GM23248 (cell line): ENCODE data around the gene AFP. TPM values are rescaled to one million over a fixed set of nuclear protein-coding genes. Genes with fewer than 3 reads are reported as not detected.

ENCODE experiments used
- DNase-seq: peaks from one replicate; pipeline ENCODE4 v3.0.0-alpha.2; 2015
- H2AFZ ChIP-seq: fragments of 200-600 bp; sonication (generic); 2 replicates; pipeline ENCODE4 v1.6.1; 2016; ENCODE audit warnings: antibody characterized with exemption
- H3F3A ChIP-seq: fragments of 200-600 bp; sonication (generic); 2 replicates; pipeline ENCODE4 v1.6.1; 2016; ENCODE audit warnings: mild to moderate bottlenecking, antibody characterized with exemption, mixed run types; ENCODE audit not compliant: insufficient read depth
- H3K27ac ChIP-seq: fragments of 200-600 bp; sonication (generic); 2 replicates; pipeline ENCODE4 v1.5.1; 2016; ENCODE audit warnings: mild to moderate bottlenecking
- H3K27me3 ChIP-seq: fragments of 200-600 bp; sonication (generic); replicated peaks from 2 replicates; pipeline ENCODE4 v1.6.1; 2016; ENCODE audit warnings: mild to moderate bottlenecking; ENCODE audit not compliant: insufficient read depth
- H3K36me3 ChIP-seq: fragments of 200-600 bp; sonication (generic); 2 replicates; pipeline ENCODE4 v1.6.1; 2016; ENCODE audit warnings: low read depth, mild to moderate bottlenecking
- H3K4me1 ChIP-seq: fragments of 200-600 bp; sonication (generic); 2 replicates; pipeline ENCODE4 v1.6.1; 2016; ENCODE audit warnings: mild to moderate bottlenecking; ENCODE audit not compliant: insufficient read depth
- H3K4me2 ChIP-seq: fragments of 200-600 bp; sonication (generic); one replicate; pipeline ENCODE4 v1.6.1; 2016; ENCODE audit warnings: mild to moderate bottlenecking; ENCODE audit not compliant: unreplicated experiment
- H3K4me3 ChIP-seq: fragments of 200-600 bp; sonication (generic); 2 replicates; pipeline ENCODE4 v1.5.1; 2016; ENCODE audit warnings: mild to moderate bottlenecking
- H3K79me2 ChIP-seq: fragments of 200-600 bp; sonication (generic); 2 replicates; pipeline ENCODE4 v1.6.1; 2016; ENCODE audit warnings: mild to moderate bottlenecking; ENCODE audit not compliant: insufficient read depth
- H3K9ac ChIP-seq: fragments of 200-600 bp; sonication (generic); 2 replicates; pipeline ENCODE4 v1.6.1; 2016; ENCODE audit warnings: mild to moderate bottlenecking
- H3K9me2 ChIP-seq: fragments of 200-600 bp; sonication (generic); 2 replicates; pipeline ENCODE4 v1.6.1; 2016; ENCODE audit warnings: mixed run types, mild to moderate bottlenecking, moderate library complexity; ENCODE audit not compliant: insufficient read depth
- H3K9me3 ChIP-seq: fragments of 200-600 bp; sonication (generic); one replicate; pipeline ENCODE4 v1.6.1; 2017; ENCODE audit warnings: low read depth
- H4K20me1 ChIP-seq: fragments of 200-600 bp; sonication (generic); 2 replicates; pipeline ENCODE4 v1.6.0; 2016; ENCODE audit not compliant: insufficient read depth
- EZH2 ChIP-seq: fragments of 200-600 bp; sonication (generic); IDR thresholded peaks from 2 replicates; pipeline ENCODE4 v1.6.1; 2018; ENCODE audit warnings: antibody characterized with exemption, mild to moderate bottlenecking; ENCODE audit not compliant: insufficient read depth, poor library complexity, severe bottlenecking
- EZH2phosphoT487 ChIP-seq: fragments of 200-600 bp; sonication (generic); IDR thresholded peaks from 2 replicates; pipeline ENCODE4 v1.6.1; 2018; ENCODE audit warnings: antibody characterized with exemption, moderate library complexity, mild to moderate bottlenecking, low read depth; ENCODE audit not compliant: insufficient read depth
- WGBS, 2 experiments: methylation state at CpG; one replicate each; pipeline ENCODE4 v1.1.6; 2015 to 2017; ENCODE audit warnings: low lambda C conversion rate in 2 of 2, low coverage in 1 of 2; ENCODE audit errors: missing lambda C conversion rate in 2 of 2; 5-methylcytosine and 5-hydroxymethylcytosine counted together
- in situ Hi-C: fragments of 300-500 bp; cut with MboI; formaldehyde crosslinking; loops from 2 replicates; pipeline ENCODE4 v1.15.0; 2020
- polyA plus RNA-seq: library from polyadenylated mRNA; unstranded; fragments of >200 nt; fragmentation: Nextera tagmentation; extraction: Ambion mirVana; gene quantifications from 2 replicates; pipeline ENCODE4 v1.2.1, GENCODE V29; 2016
- total RNA-seq: library from RNA; depleted of rRNA; stranded (reverse); fragments of >200 nt; shearing (Covaris generic); gene quantifications from 2 replicates; pipeline ENCODE4 v1.2.3, GENCODE V29; 2014

The AFP gene
- total and polyA plus RNA-seq, 2 experiments from 2014 or later, result 0.98 TPM; not detected in 1

GRCh38 chr4:73404042-73404441 lies 32.0 kb upstream of the AFP start, which contains the start of gene ALB:
Gene ALB, plus strand, starts transcription at chr4:73404287. Its CDS starts 41 bp downstream, at chr4:73404328.
- TF ChIP-seq EZH2phosphoT487 (no peak), EZH2 (no peak)
- H3K36me3 ChIP-seq, result no peaks in the 10 kb centered on the region
- DNase-seq, result no peak
- in situ Hi-C loops, result no loop called here
- H3K9me3 ChIP-seq, result no peaks in the 10 kb centered on the region
- H2AFZ ChIP-seq, result no peak within 1 kb of the TSS
- H3K4me1 ChIP-seq, result no peaks in the 10 kb centered on the region
- no peak within 1 kb of the TSS for H3K4me2 ChIP-seq
- no peaks in the 10 kb centered on the region for H4K20me1 ChIP-seq
- no peaks in the 10 kb centered on the region for H3F3A ChIP-seq
- H3K79me2 ChIP-seq, result no peaks in the 10 kb centered on the region
- 70 to 76% methylated on average over 7 of the region's 7 CpGs for WGBS, 2 experiments
- no peak within 1 kb of the TSS for H3K4me3 ChIP-seq
- no peak within 1 kb of the TSS for H3K27ac ChIP-seq
- no peak within 1 kb of the TSS for H3K9ac ChIP-seq
- H3K9me2 ChIP-seq, result no peaks in the 10 kb centered on the region
- no peaks in the 10 kb centered on the region for H3K27me3 ChIP-seq

- Histone ChIP-seq H3K4me1 (no peaks in the 10 kb centered on the region), H2AFZ (no peak overlapping the region), H3K79me2 (no peaks in the 10 kb centered on the region), H4K20me1 (no peaks in the 10 kb centered on the region), H3K4me2 (no peak overlapping the region), H3K4me3 (no peak overlapping the region), H3K27ac (no peak overlapping the region), H3K9ac (no peak overlapping the region), H3K36me3 (no peaks in the 10 kb centered on the region), H3K9me3 (no peaks in the 10 kb centered on the region), H3K9me2 (no peaks in the 10 kb centered on the region), H3F3A (no peaks in the 10 kb centered on the region), H3K27me3 (0 out of 2 replicates have a peak, but pooled peaks cover 2% of the 10 kb centered on the region)
- TF ChIP-seq EZH2phosphoT487, result no peak
- no peak for TF ChIP-seq EZH2
- WGBS, 2 experiments, result 85 to 93% methylated on average over 1 of the region's 1 CpG
- no peak for DNase-seq
- in situ Hi-C loops, result no loop called here
Measured at GRCh38 chr4:73404457-73404856, 31.6 kb upstream of the AFP start.

- Histone ChIP-seq H3K79me2 (no peaks in the 10 kb centered on the region), H3K4me1 (no peaks in the 10 kb centered on the region), H3K4me2 (no peak overlapping the region), H3F3A (no peaks in the 10 kb centered on the region), H3K9ac (no peak overlapping the region), H3K36me3 (no peaks in the 10 kb centered on the region), H4K20me1 (no peaks in the 10 kb centered on the region), H2AFZ (no peak overlapping the region), H3K9me2 (no peaks in the 10 kb centered on the region), H3K4me3 (no peak overlapping the region), H3K9me3 (no peaks in the 10 kb centered on the region), H3K27ac (no peak overlapping the region), H3K27me3 (0 out of 2 replicates have a peak, but pooled peaks cover 4% of the 10 kb centered on the region)
- in situ Hi-C loops, result no loop called here
- WGBS, 2 experiments, result 91 to 98% methylated on average over 2 of the region's 2 CpGs
- TF ChIP-seq EZH2phosphoT487 (no peak), EZH2 (no peak)
- DNase-seq, result no peak
Measured at GRCh38 chr4:73405138-73405537, 30.9 kb upstream of the AFP start.

GRCh38 chr4:73406548-73406875 lies 29.5 kb upstream of the AFP start:
- Histone ChIP-seq H3K9me3 (no peaks in the 10 kb centered on the region), H3K4me1 (no peaks in the 10 kb centered on the region), H3K4me3 (no peak overlapping the region), H4K20me1 (no peaks in the 10 kb centered on the region), H2AFZ (no peak overlapping the region), H3K36me3 (no peaks in the 10 kb centered on the region), H3K4me2 (no peak overlapping the region), H3F3A (no peaks in the 10 kb centered on the region), H3K27me3 (0 out of 2 replicates have a peak, but pooled peaks cover 4% of the 10 kb centered on the region), H3K9ac (no peak overlapping the region), H3K79me2 (no peaks in the 10 kb centered on the region), H3K9me2 (no peaks in the 10 kb centered on the region), H3K27ac (no peak overlapping the region)
- in situ Hi-C loops, result no loop called here
- WGBS, 2 experiments, result 88 to 100% methylated on average over 1 of the region's 1 CpG
- TF ChIP-seq EZH2, result no peak
- no peak for TF ChIP-seq EZH2phosphoT487
- peak; percentile 3 for DNase-seq

- H3K79me2 ChIP-seq, result no peaks in the 10 kb centered on the region
- no peaks in the 10 kb centered on the region for H4K20me1 ChIP-seq
- H3K36me3 ChIP-seq, result no peaks in the 10 kb centered on the region
- no peak overlapping the region for H3K4me2 ChIP-seq
- no peaks in the 10 kb centered on the region for H3K4me1 ChIP-seq
- no peak for DNase-seq
- H3F3A ChIP-seq, result no peaks in the 10 kb centered on the region
- no peak overlapping the region for H2AFZ ChIP-seq
- in situ Hi-C loops, result no loop called here
- no peak overlapping the region for H3K4me3 ChIP-seq
- H3K27ac ChIP-seq, result no peak overlapping the region
- H3K9me3 ChIP-seq, result no peaks in the 10 kb centered on the region
- H3K9me2 ChIP-seq, result no peaks in the 10 kb centered on the region
- H3K27me3 ChIP-seq, result 0 out of 2 replicates have a peak, but pooled peaks cover 4% of the 10 kb centered on the region
- TF ChIP-seq EZH2 (no peak), EZH2phosphoT487 (no peak)
- 54 to 77% methylated on average over 2 of the region's 2 CpGs for WGBS, 2 experiments
- H3K9ac ChIP-seq, result no peak overlapping the region
Measured at GRCh38 chr4:73407227-73407673, 28.8 kb upstream of the AFP start.
